ENCODE data around the gene NUTM2E.
"Not testable (repeated sequence)": the region's sequence is repeated elsewhere in the genome, so short reads cannot be mapped to it uniquely, and the experiment has no call there.

DNA sequence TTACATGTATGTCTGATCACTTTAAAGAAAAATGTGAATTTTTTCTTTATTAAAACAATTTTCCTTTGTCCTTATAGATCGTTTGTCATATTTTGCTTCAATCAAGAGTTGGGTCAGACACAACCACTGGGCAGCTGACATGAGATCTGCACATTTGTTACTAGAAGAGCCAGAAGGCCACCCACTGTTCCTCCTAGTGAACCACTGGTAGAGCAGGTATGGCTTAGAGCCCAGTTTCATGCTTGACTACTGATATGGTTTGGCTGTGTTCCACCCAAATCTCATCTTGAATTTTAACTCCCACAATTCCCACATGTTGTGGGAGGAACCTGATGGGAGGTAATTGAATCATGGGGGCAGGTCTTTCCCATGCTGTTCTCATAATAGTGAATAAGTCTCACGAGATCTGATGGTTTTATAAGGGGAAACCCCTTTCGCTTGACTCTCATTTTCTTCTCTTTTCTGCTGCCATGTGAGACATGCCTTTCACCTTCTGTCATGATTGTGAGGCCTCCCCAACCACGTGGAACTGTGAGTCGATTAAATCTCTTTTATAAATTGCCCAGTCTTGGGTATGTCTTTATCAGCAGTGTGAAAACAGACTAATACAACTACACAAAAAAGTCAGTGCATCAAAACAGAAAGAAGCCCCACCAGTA is 43.0 kb downstream of the NUTM2E start:
- TF ChIP-seq, protein P1, sequence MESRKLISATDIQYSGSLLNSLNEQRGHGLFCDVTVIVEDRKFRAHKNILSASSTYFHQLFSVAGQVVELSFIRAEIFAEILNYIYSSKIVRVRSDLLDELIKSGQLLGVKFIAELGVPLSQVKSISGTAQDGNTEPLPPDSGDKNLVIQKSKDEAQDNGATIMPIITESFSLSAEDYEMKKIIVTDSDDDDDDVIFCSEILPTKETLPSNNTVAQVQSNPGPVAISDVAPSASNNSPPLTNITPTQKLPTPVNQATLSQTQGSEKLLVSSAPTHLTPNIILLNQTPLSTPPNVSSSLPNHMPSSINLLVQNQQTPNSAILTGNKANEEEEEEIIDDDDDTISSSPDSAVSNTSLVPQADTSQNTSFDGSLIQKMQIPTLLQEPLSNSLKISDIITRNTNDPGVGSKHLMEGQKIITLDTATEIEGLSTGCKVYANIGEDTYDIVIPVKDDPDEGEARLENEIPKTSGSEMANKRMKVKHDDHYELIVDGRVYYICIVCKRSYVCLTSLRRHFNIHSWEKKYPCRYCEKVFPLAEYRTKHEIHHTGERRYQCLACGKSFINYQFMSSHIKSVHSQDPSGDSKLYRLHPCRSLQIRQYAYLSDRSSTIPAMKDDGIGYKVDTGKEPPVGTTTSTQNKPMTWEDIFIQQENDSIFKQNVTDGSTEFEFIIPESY (IDR thresholded peaks at IDR 0.05) = not testable (repeated sequence)
- TF ChIP-seq, protein P2, sequence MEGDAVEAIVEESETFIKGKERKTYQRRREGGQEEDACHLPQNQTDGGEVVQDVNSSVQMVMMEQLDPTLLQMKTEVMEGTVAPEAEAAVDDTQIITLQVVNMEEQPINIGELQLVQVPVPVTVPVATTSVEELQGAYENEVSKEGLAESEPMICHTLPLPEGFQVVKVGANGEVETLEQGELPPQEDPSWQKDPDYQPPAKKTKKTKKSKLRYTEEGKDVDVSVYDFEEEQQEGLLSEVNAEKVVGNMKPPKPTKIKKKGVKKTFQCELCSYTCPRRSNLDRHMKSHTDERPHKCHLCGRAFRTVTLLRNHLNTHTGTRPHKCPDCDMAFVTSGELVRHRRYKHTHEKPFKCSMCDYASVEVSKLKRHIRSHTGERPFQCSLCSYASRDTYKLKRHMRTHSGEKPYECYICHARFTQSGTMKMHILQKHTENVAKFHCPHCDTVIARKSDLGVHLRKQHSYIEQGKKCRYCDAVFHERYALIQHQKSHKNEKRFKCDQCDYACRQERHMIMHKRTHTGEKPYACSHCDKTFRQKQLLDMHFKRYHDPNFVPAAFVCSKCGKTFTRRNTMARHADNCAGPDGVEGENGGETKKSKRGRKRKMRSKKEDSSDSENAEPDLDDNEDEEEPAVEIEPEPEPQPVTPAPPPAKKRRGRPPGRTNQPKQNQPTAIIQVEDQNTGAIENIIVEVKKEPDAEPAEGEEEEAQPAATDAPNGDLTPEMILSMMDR (IDR thresholded peaks at IDR 0.05; ENCODE audit: low read depth, low read length, missing input control) = not testable (repeated sequence)

Measured in liver (tissue), 2 donors.